Stimulated activated CD8-positive, alpha-beta memory T cell treated with anti-CD3 and anti-CD28 coated beads, Interleukin-7, amount 100 ng/mL, for 4 hours (primary cell): ENCODE results near the gene PMEPA1.

Source experiments
- DNase-seq, 2 donors: peaks; one replicate each; pipeline ENCODE4 v3.0.0-alpha.2; 2020; ENCODE audit warnings: low read depth in 2 of 2

PMEPA1 gene

GRCh38 chr20:57694481-57694880 is 15.3 kb downstream of the PMEPA1 start:
- no peak for DNase-seq

DNA sequence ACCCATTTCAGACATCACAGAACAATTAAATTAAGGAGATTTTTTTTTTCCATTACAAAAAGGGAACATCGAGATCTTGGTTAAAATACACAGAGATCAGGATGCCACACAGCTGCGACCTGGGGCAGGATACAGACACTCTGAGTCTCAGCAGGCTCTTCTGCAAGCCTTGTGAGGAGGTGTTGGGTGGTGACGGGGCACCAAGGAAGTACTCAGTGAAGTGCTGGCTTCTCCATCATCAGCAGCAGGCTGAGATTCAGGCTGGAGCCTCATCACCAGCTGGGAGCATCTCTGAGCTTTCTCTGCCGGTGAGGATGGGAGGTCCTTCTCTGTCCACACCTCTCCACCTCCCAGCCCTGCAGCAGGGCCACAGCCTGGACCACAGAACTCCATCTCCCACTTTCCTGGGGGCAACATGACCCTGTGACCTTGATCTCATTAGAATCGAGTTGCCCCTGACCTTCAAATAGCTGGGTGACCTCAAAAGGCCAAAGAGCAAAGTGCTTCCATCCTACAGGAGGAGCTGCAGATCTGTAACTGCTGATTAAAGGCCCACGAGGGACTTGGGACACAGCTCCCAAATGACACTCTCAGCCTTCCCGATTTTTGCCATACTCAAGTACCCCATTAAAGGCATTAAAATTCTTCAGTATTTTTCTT is 16.0 kb downstream of the PMEPA1 start:
- no peak for DNase-seq

DNA sequence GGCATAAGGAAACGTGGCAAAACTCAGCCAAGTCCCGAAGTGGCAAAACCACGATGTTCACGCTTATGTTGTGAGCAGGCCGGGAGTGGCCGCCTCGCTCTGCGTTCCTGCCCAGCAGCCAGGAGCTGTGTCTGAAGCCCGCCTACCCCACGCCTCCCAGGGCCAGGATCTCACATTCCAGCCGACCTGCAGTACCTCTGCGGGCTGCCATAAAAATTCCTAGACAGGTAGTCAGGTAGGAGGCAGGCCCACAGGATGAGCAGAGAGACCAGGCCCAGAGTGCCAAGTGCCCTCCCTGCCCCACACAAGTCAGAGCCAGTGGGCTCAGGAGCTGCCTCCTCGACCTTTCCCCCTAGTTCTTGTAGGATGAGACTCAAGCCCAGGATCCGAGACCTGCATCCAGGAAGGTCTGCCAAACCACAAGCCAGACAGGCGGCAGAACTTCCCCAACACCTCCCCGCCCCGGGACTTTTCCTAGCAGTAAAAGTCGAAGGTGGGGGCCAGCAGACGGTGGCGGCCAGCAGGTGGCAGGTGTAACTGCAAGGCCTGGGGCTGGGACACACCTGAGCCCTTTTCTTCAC is 16.7 kb downstream of the PMEPA1 start:
- DNase-seq, result no peak

DNA sequence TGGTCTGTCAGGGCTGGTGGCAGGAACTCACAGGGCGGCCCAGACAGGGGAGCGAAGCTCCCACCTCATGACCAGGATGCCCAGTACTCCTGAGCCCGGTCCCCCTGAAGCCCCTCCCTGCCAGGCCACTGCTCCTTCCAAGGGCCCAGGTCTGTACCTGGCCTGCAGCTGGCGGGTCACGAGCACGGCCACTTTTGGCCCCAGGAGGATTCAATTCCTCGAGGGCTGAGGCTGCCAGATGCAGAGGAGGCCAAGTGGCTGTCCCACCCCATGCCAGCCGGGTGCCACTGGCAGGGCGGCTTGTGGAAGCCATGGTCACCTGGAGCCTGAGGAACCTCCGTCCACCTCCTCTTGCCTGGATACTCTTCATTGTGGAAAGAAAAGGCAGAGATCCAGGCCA is 17.4 kb downstream of the PMEPA1 start:
- DNase-seq, result no peak

DNA sequence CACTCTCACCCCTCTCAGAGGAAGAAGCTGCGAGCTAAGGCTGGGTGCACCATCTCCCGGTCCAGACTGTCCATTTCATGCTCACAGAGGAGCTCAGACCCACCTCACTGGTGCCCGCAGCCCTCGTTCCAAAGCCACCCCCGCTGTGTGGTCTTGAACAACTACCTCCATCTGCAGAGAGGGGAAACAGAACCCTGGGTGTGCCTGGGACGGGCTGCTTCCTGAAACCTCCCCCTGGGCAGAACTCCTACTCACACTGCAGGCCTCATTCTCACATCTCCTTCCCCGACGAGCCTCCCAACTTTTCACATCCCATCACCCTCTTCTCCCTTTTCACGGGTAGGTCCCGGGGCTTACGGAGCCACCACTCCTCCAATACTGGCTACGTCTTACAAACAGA is 18.1 kb downstream of the PMEPA1 start:
- no peak for DNase-seq

DNA sequence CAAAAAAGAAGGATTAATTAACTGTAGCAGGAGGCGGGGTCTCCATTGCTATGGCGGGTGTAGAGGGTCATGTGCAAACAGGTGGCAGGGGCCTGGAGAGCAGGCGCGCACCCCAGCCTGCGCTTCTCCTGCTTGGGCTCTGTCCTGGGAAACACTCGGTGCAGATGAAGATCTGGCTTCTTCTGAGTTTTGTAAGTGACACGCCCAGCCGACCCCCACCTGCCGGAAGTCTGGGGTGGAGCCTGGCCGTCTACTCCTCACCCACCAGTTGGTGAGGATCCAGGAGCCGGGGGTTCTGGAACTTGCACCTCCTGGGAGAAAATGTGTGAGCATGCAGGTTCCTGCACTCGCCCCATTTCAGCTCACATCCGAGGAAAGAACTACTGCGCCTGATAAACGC is 19.3 kb downstream of the PMEPA1 start:
- no peak for DNase-seq

- DNase-seq, result no peak
These were observed 19.9 kb downstream of the PMEPA1 start for GRCh38 chr20:57689745-57690481.

DNA sequence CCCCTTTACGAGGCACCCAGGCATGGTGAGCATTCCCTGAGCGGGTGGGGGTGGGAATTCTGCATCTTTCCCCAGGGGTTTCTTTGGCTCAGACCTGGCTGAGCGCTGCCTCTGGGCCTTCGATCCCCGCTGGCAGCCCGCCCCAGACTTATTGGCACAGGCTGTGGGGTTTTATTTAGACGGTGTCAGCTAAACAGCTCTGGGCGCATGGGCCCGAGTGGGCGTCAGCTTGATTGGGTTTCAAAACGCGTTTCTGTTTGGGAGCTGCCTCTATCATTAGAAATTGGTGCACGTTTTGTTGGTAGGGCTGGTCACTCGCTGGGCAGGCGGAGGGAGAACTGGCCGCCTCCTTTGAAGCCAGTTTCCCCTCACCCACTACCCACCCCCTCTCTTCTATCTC is 21.0 kb downstream of the PMEPA1 start:
- no peak for DNase-seq

- DNase-seq, result no peak
These were observed 21.5 kb downstream of the PMEPA1 start for GRCh38 chr20:57688295-57688694.

- no peak for DNase-seq
These were observed 22.7 kb downstream of the PMEPA1 start for GRCh38 chr20:57686931-57687652.

DNA sequence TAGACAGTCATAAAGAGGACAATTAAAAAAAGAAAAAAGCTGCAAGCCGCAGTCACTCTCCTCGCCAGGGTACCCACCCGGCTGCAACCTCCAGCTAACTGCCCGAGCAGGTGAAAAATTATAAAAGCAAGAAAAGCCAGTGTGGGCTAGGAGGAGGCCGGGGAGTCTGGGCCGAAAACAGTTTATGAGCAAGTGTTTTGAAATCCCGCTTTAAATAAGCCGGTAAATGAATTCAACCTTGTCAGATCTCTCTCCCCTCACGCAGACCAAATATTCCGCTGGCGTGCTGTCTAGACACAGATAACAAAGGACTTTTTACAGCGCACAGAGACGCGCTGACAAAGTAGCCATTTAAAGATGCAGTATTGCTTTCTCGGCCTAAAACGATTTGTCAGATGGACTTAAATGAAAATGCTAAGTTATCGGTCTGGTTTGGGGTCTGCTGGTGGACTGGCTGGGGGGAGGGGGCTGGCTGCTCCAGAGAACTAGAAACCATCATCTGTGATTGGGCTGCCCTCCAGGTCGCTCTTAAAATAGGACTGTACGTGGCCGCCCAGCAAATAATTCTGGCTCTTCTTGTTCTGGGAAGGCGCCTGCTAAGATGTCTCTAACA is 24.6 kb downstream of the PMEPA1 start:
- DNase-seq, result no peak

DNA sequence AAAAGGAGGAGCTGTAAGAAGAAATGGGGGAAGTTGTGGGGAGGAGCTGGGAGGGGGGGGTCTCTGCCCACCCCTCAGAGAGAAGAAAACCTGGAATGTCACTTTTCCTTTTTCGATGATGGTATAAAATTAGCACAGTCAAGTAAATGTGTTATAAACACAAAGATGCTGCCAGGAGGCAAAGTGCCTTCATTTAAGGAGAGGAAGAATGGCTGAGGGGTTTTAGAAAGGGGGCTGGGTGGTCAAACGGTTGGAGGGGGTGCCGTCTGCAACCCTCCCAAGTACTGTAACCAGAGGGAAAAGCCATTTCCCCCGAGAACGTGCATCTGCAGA is 25.0 kb downstream of the PMEPA1 start:
- DNase-seq, result no peak

DNA sequence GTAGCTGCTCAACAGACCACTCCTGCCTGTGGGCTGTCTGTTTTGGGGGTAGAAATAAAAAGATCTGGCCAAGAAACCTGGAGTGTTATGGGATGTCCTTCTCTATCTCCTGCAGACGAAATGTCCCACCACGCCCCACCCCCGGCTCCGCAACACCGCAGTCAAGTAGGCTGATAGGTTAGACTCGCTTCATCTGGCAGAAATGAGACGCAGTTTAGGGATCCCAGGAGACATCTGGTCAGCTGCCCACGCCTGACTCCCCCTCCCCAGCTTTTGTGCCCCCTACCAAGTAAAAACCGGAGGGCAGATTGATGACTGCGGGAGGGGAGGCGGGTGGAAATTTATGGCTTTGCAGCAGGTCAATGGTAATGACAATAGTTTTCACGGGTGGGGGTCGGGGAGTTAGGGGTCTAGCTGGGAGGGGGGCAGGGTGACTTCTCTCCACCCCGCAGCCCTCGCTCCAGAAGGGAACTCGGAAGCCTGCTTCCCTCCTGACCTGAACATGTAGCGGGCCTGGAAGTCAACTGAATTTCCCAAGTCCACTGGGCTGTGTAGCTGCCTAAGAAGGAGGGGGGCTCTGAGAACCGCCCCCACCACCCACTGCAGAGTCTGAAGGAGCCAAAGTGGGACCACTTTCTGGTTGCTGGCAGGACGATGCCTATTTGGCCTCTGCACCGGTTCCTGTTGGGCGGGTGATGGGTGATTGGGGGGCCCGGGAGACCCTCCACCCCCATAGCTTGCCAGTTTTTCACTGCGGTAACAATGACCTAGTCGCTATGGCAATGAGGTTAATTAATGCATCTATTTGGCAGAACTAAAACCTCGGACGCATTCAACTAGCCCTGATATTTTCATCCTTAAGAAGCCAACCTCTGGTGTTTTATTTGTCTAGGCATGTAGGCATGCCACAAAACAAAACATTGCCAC is 25.7 kb downstream of the PMEPA1 start:
- no peak for DNase-seq

DNA sequence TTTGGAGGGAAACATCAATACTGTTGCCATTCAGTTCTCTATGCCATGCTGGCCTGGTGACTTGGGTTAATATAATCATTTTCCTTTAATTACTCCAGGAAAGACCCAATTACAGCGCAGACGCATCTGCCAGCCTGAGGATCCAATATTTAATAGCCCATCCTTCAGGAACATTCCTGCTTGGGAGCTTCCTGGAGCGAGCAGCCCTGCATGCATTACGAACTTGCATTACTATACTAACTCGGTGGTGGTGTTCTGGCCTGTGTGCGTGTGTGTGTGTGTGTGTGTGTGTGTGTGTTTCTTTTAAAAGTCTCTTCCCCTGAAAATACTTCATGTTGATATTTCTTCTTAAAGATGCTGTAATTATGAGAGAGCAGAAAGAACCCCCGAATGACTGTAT is 26.5 kb downstream of the PMEPA1 start:
- no peak for DNase-seq

DNA sequence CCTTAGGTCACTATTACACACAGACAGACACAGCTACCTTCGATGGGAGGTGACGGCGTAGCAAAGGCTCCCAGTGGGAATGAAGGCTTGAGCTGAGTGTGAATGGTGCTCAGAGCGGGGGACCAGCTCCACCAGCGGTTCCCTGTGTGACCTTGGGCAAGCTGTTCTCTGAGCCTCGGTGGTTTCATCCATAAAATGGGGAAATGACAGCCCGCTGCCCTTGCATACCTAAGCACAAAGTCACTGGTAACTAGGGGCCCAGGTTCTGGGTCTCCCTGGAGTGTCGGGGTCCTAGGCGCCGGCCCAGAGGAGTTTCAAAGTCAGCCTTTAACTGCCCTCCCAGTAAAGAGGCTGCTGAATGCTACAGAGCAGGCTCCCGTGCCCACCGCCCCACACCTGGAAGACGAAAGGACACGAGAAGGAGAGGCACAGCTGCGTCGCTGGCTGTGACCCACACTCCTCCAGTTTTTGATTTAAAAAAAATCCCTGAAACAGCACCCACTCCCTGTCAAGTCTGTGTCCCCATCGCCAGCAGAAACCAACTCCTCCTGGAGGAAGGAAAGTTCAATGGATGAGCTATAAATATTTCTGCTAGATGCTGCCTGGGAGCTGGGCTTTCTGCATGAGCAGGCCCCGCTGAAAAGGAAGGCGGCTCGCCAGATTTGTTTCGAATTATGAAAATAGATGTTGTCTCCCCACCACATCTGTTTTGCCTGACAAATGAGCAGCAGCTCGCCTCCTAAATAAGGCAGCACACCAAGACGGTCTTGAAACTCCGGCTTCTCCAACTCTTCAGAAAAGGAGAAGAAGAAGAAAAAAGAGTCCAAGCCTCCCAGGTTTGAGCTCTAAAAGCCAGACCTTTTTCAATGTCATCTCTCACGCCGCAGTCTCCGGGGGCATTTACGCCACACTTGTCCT is 27.4 kb downstream of the PMEPA1 start:
- DNase-seq, result no peak

DNA sequence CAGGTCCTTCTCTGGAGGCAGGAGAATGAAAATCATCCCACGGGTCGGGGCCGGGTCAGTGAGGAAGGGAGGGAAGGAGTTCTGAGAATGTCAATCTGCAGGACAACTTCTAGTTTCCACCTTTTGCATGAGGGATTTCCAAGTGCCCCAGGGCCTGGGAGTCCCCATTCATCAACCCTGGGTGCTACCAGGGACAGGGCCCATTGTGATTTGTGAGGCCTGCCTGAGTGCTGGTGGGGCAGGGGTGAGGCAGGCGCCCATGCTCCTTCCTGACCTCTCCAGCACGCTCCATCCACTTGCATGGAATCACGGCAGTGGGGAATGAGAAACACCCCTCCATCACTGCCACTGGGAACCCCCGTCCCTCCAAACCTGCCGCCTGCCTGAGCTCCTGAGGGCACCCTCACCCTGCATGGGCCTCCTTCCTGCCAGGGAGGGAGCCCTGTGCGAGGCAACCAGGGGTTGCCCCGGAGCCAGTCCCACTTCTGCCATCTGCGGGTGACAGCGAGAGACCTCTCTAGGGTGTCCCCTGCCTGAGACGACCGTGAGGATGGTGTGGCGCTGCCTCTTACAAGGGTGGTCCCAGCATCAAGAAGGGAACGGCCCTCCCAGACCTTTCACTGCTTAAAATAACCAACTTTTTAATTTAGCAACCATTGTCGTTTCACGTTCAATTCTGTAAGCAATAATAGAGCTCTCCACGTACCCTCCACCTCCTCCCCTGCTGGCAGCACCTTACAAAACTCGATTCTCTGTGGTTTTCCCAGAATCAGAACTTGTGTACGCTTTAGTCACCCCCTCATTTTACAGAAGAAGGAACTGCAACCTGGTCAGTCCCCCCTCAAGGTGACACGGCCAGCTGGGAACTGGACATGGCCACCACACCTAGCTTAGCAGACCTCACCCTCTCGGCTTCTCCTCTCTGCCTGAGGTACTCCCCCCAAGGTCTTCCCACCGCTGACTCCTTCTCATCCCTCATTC is 28.6 kb downstream of the PMEPA1 start:
- DNase-seq, result peak in 1 of 2 donors; percentile 12

GRCh38 chr20:57680131-57680716 is 29.6 kb downstream of the PMEPA1 start:
- peak in 1 of 2 donors; percentile 5 for DNase-seq

DNA sequence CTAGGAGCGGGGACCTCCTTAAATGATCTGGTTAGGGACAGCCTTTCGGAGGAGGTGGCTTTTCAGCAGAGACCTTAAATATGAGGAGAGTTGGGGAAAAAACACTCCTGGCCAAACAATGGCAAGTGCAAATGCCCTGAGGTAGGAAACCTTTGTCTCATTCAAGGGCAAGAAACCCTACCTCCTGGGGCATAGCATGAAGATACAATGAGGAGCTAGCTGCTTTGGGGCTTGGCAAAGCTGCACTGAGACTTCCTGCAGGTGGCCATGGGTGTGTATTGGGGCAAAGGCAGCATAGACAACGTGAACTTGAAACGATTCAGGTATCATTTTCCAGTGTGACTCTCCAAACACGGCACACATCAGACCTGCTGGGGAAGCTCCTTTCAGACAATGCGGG is 30.7 kb downstream of the PMEPA1 start:
- no peak for DNase-seq
